Right ventricle myocardium superior (tissue), 1 donor: ENCODE results near the gene ANKRD13A. TPM values are rescaled to one million over a fixed set of nuclear protein-coding genes. Genes with fewer than 3 reads are reported as not detected.

Experiments
- ATAC-seq: fragments of 200-7000 bp; cut with Tn5 transposase; one replicate; pipeline ENCODE4 v1.9.1; 2020; ENCODE audit warnings: mild to moderate bottlenecking; ENCODE audit not compliant: poor library complexity
- DNase-seq: peaks from one replicate; pipeline ENCODE4 v3.0.0-alpha.2; 2020
- intact Hi-C: fragments of 100-400 bp; cut with DNase I; formaldehyde crosslinking; loops from one replicate; pipeline ENCODE4 v1.11.2; 2022
- long read RNA-seq: library from polyadenylated mRNA; unstranded; transcript quantifications from one replicate; pipeline ENCODE4 v2.0.0, GENCODE V29; 2021
- total RNA-seq: library from RNA; stranded (reverse); fragmentation: NEBNext Ultra II Directional; extraction: Animal tissue kit (Norgen Biotek cat#: 25700); gene quantifications from one replicate; pipeline ENCODE4 v1.2.1, GENCODE V29; 2021
- donor health status: DM: no; HTN: yes; CAD: no; lungs with severe emphysema.

The ANKRD13A gene
- 24.7 TPM for total RNA-seq
- long read RNA-seq, full-length matches to known transcripts: 13 of 46 reads
- long read RNA-seq, partial matches to known transcripts: 2 of 46 reads
- long read RNA-seq, other reads (novel, unspliced or antisense): 31 of 46 reads

GRCh38 chr12:109998904-109999648 lies at the start of gene ANKRD13A:
ANKRD13A (plus strand) TSS chr12:109999430; CDS start chr12:109999689, 259 bp downstream.
- intact Hi-C loops: loop anchor here (5.0 kb wide), 1 partner anchor 47 kb away; no protein-coding TSS in a partner anchor
- peak; percentile 91 for ATAC-seq
- peak; percentile 92 for DNase-seq

DNA sequence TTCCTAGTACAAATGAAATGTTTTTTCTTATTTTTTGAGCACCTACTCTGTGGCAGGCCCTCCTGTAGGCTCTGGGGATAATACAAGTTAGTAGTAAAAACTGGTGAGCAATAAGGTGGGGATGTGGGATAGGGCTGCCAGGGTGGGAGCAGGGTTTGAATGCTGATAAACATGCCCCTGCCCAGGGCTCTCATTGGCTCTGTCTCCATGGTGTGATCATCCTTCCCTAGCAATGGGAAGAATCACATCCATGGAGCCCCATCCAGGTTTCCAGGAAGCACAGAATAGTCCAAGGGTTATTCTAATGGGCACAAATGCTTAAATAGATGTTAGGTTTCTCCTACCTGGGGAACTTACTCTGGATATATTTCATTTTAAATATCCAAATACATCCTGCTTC lies 48.6 kb upstream of the ANKRD13A start:
- intact Hi-C loops: loop anchor here (5.0 kb wide), 1 partner anchor 47 kb away; the partner anchor contains the start of genes ANKRD13A and GIT2
- DNase-seq: no peak
- no peak for ATAC-seq

GRCh38 chr12:109951136-109951535 lies 48.1 kb upstream of the ANKRD13A start:
- DNase-seq: no peak
- intact Hi-C loops: loop anchor here (5.0 kb wide), 1 partner anchor 46 kb away; the partner anchor contains the start of genes ANKRD13A and GIT2
- no peak for ATAC-seq

DNA sequence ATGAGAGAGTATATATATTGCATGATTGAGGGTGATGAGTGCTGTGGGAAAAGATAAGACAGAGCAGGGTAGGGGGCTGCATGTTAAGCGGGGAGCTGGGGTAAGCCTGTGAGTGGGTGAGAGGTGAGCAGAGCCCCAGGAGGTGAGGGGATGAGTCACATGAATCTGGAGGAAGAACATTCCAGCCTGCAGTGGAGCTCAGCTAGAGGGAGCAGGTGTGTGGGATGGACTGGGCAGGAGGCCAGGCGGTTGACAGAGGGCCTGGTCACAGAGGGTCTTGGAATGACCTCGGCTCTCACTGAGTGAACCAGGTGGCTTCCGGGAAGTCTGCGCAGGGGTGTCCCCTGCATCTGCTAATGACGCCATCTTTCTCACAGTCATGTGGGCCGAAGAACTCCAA lies 47.5 kb upstream of the ANKRD13A start:
- intact Hi-C loops: loop anchor here (5.0 kb wide), 1 partner anchor 46 kb away; the partner anchor contains the start of genes ANKRD13A and GIT2
- peak; percentile 66 for DNase-seq
- ATAC-seq: peak; percentile 56

DNA sequence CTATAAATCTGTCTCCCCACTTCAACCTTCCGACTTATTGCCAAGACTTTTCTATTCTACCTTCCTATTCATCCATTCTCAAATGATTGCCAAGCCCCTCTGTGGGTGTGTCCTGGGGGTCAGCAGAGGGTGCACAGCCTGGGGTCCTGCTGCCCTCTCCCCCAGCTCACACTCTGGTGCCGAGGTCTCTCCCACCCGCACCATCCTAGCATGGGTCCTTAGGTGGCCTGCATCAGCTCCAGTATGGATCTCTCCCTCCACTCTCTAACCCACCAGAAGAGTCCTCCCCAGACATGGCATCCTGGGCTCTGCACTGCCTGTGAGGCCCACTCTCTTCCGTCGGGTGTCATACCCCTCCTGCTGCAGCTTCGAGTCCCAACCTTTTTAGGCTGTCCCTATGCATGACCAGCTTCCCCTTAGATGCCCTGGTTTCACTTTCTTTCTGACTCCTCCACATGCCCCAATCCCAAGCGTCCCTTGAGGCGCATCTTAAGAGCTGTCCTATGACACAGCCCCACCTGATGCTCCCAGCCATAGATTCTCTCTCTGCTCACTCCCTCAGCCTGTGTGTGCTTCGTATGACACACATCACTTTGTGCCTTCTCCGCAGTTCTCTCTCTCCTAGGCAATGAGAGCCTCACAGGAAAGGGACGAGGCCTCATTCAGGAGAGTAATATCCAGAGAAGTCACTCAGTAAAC lies 46.9 kb upstream of the ANKRD13A start:
- intact Hi-C loops: loop anchor here (5.0 kb wide), 1 partner anchor 45 kb away; the partner anchor contains the start of genes ANKRD13A and GIT2
- peak; percentile 15 for ATAC-seq
- DNase-seq: no peak

DNA sequence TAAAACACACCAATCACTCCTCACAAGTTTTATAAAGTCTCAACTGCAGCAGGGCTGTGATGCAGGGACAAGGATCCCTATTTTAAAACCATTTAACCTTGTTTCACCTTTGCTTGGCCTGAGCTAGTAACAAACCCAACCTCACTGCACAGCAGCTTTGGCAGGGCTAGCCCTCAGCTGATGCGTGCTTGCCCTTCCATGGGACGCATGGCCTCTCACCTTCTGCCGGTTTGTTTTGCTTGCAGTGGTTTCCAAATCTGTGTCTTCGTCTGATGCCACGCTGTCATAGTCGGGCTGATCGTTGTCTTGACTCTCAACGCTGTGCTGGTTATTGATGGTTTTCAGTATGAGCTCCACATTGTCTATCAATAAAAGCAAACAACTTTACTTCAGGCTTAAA lies 46.4 kb upstream of the ANKRD13A start:
- intact Hi-C loops: loop anchor here (5.0 kb wide), 1 partner anchor 44 kb away; the partner anchor contains the start of genes ANKRD13A and GIT2
- peak; percentile 64 for DNase-seq
- ATAC-seq: peak; percentile 79

- DNase-seq: no peak
- intact Hi-C loops: loop anchor here (5.0 kb wide), 1 partner anchor 44 kb away; the partner anchor contains the start of genes ANKRD13A and GIT2
These were observed 45.6 kb upstream of the ANKRD13A start for GRCh38 chr12:109953656-109954055.

GRCh38 chr12:109958374-109958773 lies 40.9 kb upstream of the ANKRD13A start:
- intact Hi-C loops: no loop called here
- ATAC-seq (no peak), DNase-seq (no peak)

More at GRCh38 chr12:109953656-109954055, 45.6 kb upstream of the ANKRD13A start:
- ATAC-seq: no peak

DNA sequence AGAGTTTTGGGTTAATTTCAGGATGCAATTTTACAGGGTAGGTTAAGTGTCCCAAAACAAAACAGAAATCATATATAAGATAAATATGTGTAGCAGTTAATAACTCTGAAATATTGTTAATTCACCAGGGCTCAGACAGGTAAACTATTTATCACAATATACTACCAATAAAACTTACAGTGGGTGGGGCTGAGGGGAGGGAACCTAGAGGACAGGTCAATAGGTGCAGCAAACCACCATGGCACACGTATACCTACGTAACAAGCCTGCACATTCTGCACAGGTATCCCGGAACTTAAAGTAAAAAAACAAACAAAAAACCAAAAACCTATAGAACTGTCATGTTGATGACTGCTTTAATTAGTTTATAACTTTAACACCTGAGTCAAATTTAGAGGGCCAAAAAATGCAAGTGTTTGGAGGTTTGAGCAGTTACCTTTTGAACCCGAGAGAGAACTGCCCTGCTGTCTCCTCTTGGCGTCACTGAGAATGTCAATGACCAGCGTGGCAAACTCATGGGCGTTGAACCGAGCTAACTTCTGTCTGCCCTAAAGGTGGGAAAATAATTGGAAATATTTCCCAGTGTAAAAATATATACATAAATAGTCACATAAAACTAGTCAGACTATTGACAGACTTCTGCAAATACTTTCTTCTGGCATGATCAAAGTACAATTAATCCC lies 39.7 kb upstream of the ANKRD13A start:
- no peak for ATAC-seq
- intact Hi-C loops: no loop called here
- DNase-seq: no peak

DNA sequence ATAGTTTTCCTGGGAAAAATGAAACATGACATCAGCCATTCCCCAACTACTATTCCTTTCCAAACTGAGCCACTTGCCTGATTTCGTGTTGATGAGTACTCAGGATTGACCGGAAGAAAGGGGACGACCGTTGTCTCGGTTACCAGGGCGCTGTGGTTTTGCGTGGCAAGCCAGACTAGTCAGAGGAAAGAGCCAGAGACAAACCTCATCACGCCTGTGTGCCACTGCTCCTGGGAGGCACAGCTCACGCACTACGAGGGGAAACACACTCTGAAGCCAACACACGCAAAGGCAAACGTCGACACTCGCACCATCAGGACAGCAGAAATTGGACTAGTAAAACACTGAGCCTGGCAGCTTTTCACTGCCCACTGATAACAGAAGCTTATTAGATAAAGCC lies 38.0 kb upstream of the ANKRD13A start:
- DNase-seq: no peak
- intact Hi-C loops: no loop called here
- ATAC-seq: peak; percentile 77

DNA sequence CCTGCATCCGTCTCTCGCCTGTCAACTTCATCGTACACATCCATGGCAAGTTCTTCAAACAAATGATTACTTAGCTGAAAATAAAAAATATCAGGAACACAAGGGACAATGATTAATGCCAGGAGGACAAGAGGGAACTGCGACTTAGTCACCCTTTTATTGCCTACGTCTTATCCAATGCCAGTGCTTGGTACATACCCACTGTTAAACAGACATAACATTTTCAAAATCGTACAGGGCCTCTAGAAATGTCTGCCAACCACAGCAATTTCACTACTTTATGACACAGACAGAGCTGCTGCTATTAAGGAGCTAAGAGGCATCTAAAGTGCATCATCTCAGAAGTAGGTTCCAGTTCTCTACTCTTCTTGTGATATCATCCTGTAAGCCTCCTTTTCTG lies 37.6 kb upstream of the ANKRD13A start:
- no peak for DNase-seq
- intact Hi-C loops: no loop called here
- peak; percentile 44 for ATAC-seq

DNA sequence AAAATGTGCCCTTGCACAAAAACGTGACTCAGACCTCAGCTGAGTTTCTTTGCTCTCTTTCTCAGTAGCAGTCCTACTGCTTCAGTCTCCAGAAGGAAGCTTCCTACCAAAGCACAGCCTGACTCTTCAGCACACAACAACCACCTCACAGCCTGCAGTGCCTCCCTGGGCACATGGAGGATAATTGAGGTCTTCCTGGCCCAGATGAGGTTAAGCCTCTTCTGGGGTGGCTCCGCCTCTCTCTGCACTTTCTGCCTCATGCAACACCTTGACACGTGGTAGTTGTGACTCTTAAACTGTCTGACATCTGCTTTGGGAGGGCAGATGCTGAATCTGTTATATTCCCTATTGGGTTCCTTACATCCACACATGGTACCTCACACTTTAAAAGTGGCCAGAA lies 36.8 kb upstream of the ANKRD13A start:
- peak; percentile 13 for ATAC-seq
- DNase-seq: no peak
- intact Hi-C loops: no loop called here

DNA sequence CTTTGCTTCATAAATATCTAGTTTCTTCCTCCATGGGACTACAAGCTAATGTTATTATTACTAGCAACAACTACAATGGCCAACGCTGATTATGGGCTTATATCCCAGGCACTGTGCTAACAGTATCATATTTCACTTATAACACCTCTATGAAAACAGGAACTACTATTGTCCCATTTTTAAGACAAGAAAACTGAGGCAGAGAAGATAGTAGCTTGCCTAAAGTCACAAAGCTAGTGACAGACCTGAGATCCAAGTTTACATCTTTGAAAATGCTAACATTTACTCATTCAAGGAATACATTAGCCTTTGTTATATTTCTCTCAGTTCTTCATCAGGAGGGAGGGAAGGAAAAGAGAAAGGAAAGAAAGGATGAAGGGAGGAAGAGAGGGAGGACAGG lies 35.9 kb upstream of the ANKRD13A start:
- no peak for DNase-seq
- intact Hi-C loops: no loop called here
- ATAC-seq: no peak

- ATAC-seq: peak; percentile 51
- intact Hi-C loops: no loop called here
- DNase-seq: no peak
These were observed 35.3 kb upstream of the ANKRD13A start for GRCh38 chr12:109963743-109964429.

DNA sequence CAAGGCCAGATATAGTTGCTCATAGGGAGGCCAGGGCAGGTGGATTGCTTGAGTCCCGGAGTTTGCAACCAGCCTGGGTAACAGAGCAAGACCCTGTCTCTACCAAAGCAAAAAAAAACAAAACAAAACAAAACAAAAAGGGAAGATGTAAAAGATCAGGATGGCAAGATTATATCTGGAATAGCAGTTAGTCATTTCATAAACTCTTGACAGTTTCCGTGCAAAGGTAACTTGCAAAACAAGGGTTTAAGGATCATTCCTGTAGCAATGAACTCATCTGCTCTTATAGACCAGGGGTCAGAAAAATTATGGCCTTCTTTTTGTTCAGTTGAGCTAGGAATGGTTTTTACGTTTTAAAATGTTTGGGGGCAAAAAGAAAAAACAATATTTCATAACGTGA lies 32.7 kb upstream of the ANKRD13A start:
- intact Hi-C loops: no loop called here
- ATAC-seq: no peak

GRCh38 chr12:109967383-109968031 lies 31.7 kb upstream of the ANKRD13A start:
- intact Hi-C loops: no loop called here
- ATAC-seq (no peak), DNase-seq (no peak)

More for the DNA sequence above, 32.7 kb upstream of the ANKRD13A start:
- DNase-seq: no peak

- intact Hi-C loops: no loop called here
- DNase-seq (no peak), ATAC-seq (no peak)
These were observed 31.2 kb upstream of the ANKRD13A start for GRCh38 chr12:109968032-109968420.

DNA sequence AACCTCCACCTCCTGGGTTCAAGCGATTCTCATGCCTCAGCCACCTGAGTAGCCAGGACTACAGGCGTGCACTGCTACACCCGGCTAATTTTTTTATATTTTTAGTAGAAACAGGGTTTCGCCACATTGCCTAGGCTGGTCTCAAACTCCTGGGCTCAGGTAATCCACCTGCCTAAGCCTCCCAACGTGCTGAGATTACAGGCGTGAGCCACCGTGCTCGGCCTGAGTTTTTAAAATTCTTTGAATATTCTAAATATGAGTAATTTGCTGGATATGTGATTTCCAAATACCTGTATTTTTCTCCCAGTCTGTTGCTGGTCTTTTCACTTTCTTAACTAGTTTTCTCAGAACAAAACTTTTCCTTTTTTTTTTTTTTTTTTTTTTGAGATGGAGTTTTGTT lies 30.4 kb upstream of the ANKRD13A start:
- ATAC-seq (no peak), DNase-seq (no peak)
- intact Hi-C loops: no loop called here
